GM12878 (cell line): ENCODE data around the gene NEO1. TPM values are rescaled to one million over a fixed set of nuclear protein-coding genes. Genes with fewer than 3 reads are reported as not detected.

ENCODE experiments used
- ATAC-seq: fragments of 200-7000 bp; cut with Tn5 transposase; 3 replicates; pipeline ENCODE4 v1.9.1; 2020; ENCODE audit warnings: mild to moderate bottlenecking, moderate library complexity
- BruUV-seq: library from RNA; stranded (reverse); fragments of 400-500 nt; replicated peaks from 2 replicates; lab custom pipeline; 2021; lab: Mats Ljungman, UMichigan
- CTCF ChIA-PET: fragments of 300-600 bp; sonication (Branson Sonifier 250); formaldehyde crosslinking; extraction: SDS; loops from one replicate; lab custom pipeline; 2021; ENCODE audit warnings: inconsistent platforms; lab: Yijun Ruan, JAX
- POLR2A ChIA-PET: fragments of 350-600 bp; formaldehyde crosslinking; extraction: SDS; loops from one replicate; lab custom pipeline; 2021; ENCODE audit warnings: inconsistent platforms; lab: Charles Lee
- RAD21 ChIA-PET: fragments of 300-600 bp; sonication (Branson Sonifier 250); formaldehyde crosslinking; loops from one replicate; lab custom pipeline; 2023; ENCODE audit warnings: antibody characterized with exemption; ENCODE audit not compliant: unreplicated experiment; lab: Charles Lee
- SMC1A ChIA-PET: fragments of 300-600 bp; sonication (Branson Sonifier 250); formaldehyde crosslinking; loops from one replicate; lab custom pipeline; 2023; ENCODE audit not compliant: unreplicated experiment, uncharacterized antibody; lab: Charles Lee
- DNase-seq: peaks from one replicate; pipeline ENCODE4 v3.0.0-alpha.2; 2011; ENCODE audit warnings: low read depth, low spot score
- FAIRE-seq: peaks from 3 replicates; lab custom pipeline; 2011; peaks lifted over from hg19 to GRCh38; lab: Jason Lieb, UNC
- H2AFZ ChIP-seq: 2 replicates; pipeline ENCODE4 v1.6.0; 2011; ENCODE audit warnings: low read depth, low read length, control low read depth; ENCODE audit not compliant: control insufficient read depth
- H3K27ac ChIP-seq: 2 replicates; pipeline ENCODE4 v1.5.1; 2011; ENCODE audit warnings: control low read depth; ENCODE audit not compliant: control insufficient read depth, insufficient read depth
- H3K27me3 ChIP-seq, 2 experiments: replicated peaks in 1 of 2; 2 replicates each; pipeline versions ENCODE4 v1.6.0 to v1.6.1; 2011; ENCODE audit warnings: low read length in 1 of 2; ENCODE audit not compliant: control insufficient read depth in 2 of 2, insufficient read depth in 2 of 2
- H3K36me3 ChIP-seq, 2 experiments: 2 replicates each; pipeline ENCODE4 v1.5.1; 2011; ENCODE audit warnings: low read length in 1 of 2; ENCODE audit not compliant: control insufficient read depth in 2 of 2, insufficient read depth in 2 of 2
- H3K4me1 ChIP-seq: 2 replicates; pipeline ENCODE4 v1.6.1; 2011; ENCODE audit warnings: mild to moderate bottlenecking, low read length, moderate library complexity, mixed read lengths; ENCODE audit not compliant: control insufficient read depth, insufficient read depth
- H3K4me2 ChIP-seq: 2 replicates; pipeline ENCODE4 v1.6.0; 2011; ENCODE audit warnings: control low read depth; ENCODE audit not compliant: control insufficient read depth, insufficient read depth
- H3K4me3 ChIP-seq: fragments of 200-600 bp; sonication (generic); 2 replicates; pipeline ENCODE4 v1.5.1; 2016
- H3K79me2 ChIP-seq: 2 replicates; pipeline ENCODE4 v1.6.0; 2011; ENCODE audit warnings: low read length; ENCODE audit not compliant: control insufficient read depth, insufficient read depth
- H3K9ac ChIP-seq: 2 replicates; pipeline ENCODE4 v1.8.0; 2011; ENCODE audit warnings: low read length, control low read depth, mixed read lengths; ENCODE audit not compliant: control insufficient read depth, insufficient read depth
- H3K9me3 ChIP-seq: replicated peaks from 3 replicates; pipeline ENCODE4 v1.5.1; 2011; ENCODE audit warnings: mild to moderate bottlenecking, low read length; ENCODE audit not compliant: control insufficient read depth, insufficient read depth
- H4K20me1 ChIP-seq: 2 replicates; pipeline ENCODE4 v1.6.0; 2011; ENCODE audit not compliant: control insufficient read depth, insufficient read depth
- ZBTB4 ChIP-seq: fragments of 450-650 bp; formaldehyde crosslinking; IDR thresholded peaks from 2 replicates; pipeline ENCODE4 v1.4.0; 2022; ENCODE audit warnings: mild to moderate bottlenecking, moderate library complexity
- WGBS: methylation state at CpG from one replicate; pipeline ENCODE4 v1.1.6; 2016; ENCODE audit warnings: low lambda C conversion rate; ENCODE audit not compliant: insufficient replicate concordance, insufficient coverage; ENCODE audit errors: missing lambda C conversion rate; 5-methylcytosine and 5-hydroxymethylcytosine counted together
- in situ Hi-C: fragments of 300-500 bp; cut with MboI; formaldehyde crosslinking; loops from 9 replicates; pipeline ENCODE4 v1.14.3; 2018; ENCODE audit warnings: mixed read lengths
- intact Hi-C: fragments of 100-400 bp; cut with micrococcal nuclease; formaldehyde crosslinking; loops from one replicate; pipeline ENCODE4 v1.14.2; 2022; ENCODE audit not compliant: unreplicated experiment
- polyA plus RNA-seq, 11 experiments: library from polyadenylated mRNA; depleted of rRNA in 4 of 11; unstranded in 6 of 11; stranded (reverse) in 5 of 11; fragments of >200 nt; fragmentation: Nextera tagmentation in 4 of 11; fragmentation: Illumina TruSeq in 1 of 11; extraction: Ambion mirVana in 4 of 11; extraction: Trizol in 1 of 11; gene quantifications; 1 replicate in 1 of 11; 2 replicates in 10 of 11; pipeline versions ENCODE4 v1.2.1 to v1.2.3, GENCODE V29; 2011 to 2016; ENCODE audit warnings: inconsistent platforms in 2 of 11, missing spikeins in 2 of 11, low read depth in 1 of 11
- total RNA-seq, 4 experiments: library from RNA; depleted of rRNA in 3 of 4; stranded (reverse); fragments of >200 nt in 3 of 4; fragmentation: Illumina TruSeq in 1 of 4; extraction: Trizol in 1 of 4; gene quantifications; 2 replicates each; pipeline versions ENCODE4 v1.2.1 to v1.2.3, GENCODE V29; 2013 to 2021
- TF ChIP-seq, protein P1 (sequence below): fragments of 450-650 bp; IDR thresholded peaks from 2 replicates; pipeline ENCODE4 v1.6.1; 2016; ENCODE audit warnings: mild to moderate bottlenecking

NEO1 gene
- total and polyA plus RNA-seq, 10 of the 15 experiments (the other 5 are each of a cell fraction or from before 2014, with no cell fraction given) = 0.03 to 2.0 (median 0.32) TPM

DNA sequence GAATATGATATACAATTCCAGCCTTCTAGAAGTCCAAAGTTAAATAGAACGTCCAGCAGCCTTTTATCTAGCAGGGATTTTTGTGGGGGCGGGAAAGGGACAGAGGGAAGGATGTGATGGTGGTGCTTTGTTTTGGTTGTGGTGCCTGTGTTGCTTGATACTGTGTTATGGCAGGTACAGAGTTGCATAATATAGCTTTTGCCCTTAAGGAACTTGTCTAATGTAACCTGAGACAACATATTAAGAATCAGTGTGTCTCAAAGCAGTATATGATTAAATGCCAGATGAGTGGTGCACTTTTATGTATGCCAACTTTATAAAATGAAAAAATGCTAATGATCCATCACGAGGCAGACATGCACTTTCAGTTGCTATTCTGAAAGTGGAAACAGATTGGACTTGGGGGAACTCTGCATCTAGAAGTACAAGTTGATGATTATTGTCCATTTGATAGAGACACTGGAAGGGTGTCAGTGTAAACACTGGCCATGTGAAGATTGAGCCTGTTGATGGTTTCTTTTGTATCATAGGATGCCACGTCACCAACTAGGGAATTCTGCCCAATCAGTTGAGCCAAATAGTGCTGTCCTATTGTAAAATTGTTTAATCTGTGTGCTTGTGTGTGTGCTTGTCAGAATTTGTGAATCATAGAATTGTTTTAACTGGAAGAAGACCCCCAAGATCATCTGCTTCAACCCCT, 23.0 kb downstream of the NEO1 start (continued):
- no peak for TF ChIP-seq ZBTB4 (CRISPR knock-in tag)

- POLR2A ChIA-PET = no interaction called here
- WGBS = 73% methylated on average over 4 of the region's 4 CpGs
- intact Hi-C loops = loop anchor here (5.0 kb wide), 1 partner anchor 476 kb away; no protein-coding TSS in a partner anchor
Measured at GRCh38 chr15:73078291-73078690, 26.0 kb downstream of the NEO1 start.

More at GRCh38 chr15:73078291-73078690, 26.0 kb downstream of the NEO1 start:
- TF ChIP-seq ZBTB4 (CRISPR knock-in tag) = no peak
- TF ChIP-seq, protein P1, sequence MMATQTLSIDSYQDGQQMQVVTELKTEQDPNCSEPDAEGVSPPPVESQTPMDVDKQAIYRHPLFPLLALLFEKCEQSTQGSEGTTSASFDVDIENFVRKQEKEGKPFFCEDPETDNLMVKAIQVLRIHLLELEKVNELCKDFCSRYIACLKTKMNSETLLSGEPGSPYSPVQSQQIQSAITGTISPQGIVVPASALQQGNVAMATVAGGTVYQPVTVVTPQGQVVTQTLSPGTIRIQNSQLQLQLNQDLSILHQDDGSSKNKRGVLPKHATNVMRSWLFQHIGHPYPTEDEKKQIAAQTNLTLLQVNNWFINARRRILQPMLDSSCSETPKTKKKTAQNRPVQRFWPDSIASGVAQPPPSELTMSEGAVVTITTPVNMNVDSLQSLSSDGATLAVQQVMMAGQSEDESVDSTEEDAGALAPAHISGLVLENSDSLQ = no peak
- H3K36me3 ChIP-seq = no peaks in the 10 kb centered on the region
- H3K4me3 ChIP-seq = no peak overlapping the region
- H3K27me3 ChIP-seq = no peaks in the 10 kb centered on the region
- H3K4me2 ChIP-seq = no peak overlapping the region
- H2AFZ ChIP-seq = no peak overlapping the region
- H3K79me2 ChIP-seq = no peaks in the 10 kb centered on the region
- ChIA-PET SMC1A (interaction anchor here (0.7 kb wide), 1 partner anchor 355 kb away, joined by 3 read pairs; no protein-coding TSS in a partner anchor), CTCF (interaction anchor here (1.4 to 2.1 kb wide), 2 partner anchors 294 to 356 kb away, joined by 4 to 14 read pairs; no protein-coding TSS in a partner anchor), RAD21 (interaction anchor here (2.0 kb wide), 1 partner anchor 478 kb away, joined by 5 read pairs; no protein-coding TSS in a partner anchor)
- FAIRE-seq = no peak
- no peaks in the 10 kb centered on the region for H3K4me1 ChIP-seq
- H4K20me1 ChIP-seq = no peaks in the 10 kb centered on the region
- no peaks in the 10 kb centered on the region for H3K9me3 ChIP-seq
- no peak for ATAC-seq
- BruUV-seq = no TSS peak
- no peak overlapping the region for H3K27ac ChIP-seq
- DNase-seq = no peak
- no peak overlapping the region for H3K9ac ChIP-seq
- in situ Hi-C loops = no loop called here
